ELF-1 (cell line): ENCODE results near the gene PRKCA.
A peak's percentile ranks its signal among the peaks of the same experiment; 100 is the strongest.

Experiments used
- DNase-seq: peaks from one replicate; pipeline ENCODE4 v3.0.0-alpha.2; 2016; ENCODE audit warnings: low read depth, low spot score

PRKCA gene

GRCh38 chr17:66834919-66835454 lies 532.6 kb downstream of the PRKCA start, which contains the start of gene CACNG5:
TSS of gene CACNG5 (plus strand) at chr17:66835117. CDS start at chr17:66877333, 42,216 bp downstream.
- DNase-seq = no peak

GRCh38 chr17:66835476-66835875 lies 533.1 kb downstream of the PRKCA start:
- DNase-seq = no peak

GRCh38 chr17:66836063-66837005 lies 533.9 kb downstream of the PRKCA start:
- no peak for DNase-seq

GRCh38 chr17:66837226-66837625 lies 534.8 kb downstream of the PRKCA start:
- no peak for DNase-seq

- no peak for DNase-seq
These were observed 535.7 kb downstream of the PRKCA start for GRCh38 chr17:66837885-66838665.

DNA sequence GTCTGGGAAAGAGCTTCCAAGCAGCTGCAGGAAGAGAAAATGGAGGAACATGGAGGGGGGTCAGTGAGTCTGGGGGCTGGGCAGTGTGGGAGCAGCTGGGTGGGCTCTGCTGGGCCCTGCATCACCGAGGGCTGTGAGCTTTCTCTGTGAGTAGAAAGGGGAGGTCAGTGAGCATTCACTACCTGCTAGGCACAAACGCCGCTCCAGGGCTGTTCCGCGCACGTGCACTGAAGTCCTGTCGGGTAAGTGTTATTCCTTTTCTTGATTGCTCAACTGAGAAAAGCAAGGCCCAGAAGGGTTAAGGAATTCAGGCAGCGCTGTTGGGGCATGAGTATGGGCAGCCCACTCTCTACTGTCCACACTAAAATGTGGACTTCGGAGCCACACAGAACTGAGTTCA lies 537.2 kb downstream of the PRKCA start:
- no peak for DNase-seq

DNA sequence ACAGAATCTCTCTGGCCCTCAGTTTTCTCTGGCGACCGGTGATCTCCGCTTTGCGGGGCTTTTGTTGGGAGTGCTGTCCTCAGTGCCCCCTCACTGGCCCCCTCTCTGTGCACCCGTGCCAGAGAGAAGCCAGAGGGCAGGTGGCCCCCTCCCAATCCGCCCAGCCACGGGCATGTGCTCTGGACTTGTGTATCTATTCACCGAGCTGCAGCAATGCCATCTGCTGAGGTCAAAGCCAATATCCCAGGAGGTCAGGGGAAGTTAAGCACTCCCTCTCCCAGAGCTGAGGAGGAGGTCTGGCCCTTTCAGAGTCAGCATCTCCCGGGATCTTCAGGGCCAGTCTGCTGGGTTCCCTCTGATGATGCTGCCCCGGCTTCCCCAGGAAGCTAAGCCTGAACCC lies 537.6 kb downstream of the PRKCA start:
- no peak for DNase-seq

DNA sequence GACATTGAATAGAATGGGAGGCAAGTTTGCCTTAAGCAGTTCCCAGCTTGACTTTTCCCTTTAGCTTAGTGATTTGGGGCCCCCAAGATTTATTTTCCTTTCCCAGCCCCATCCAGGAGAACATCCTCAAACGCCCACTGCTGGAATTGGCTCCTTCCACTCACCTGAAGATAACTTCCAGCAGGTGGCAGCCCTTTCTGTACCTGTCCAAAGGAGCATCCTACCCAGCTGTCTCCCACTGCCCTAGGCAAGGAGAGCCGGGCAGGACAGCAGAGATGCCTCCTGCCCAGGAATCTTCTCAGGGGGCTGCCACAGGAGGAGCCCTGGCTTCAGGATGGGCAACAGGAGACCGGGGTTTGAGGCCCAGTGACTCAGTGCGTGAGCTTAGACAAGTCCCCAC lies 538.9 kb downstream of the PRKCA start:
- DNase-seq = peak; percentile 25

- no peak for DNase-seq
These were observed 539.3 kb downstream of the PRKCA start for GRCh38 chr17:66841744-66842143.

GRCh38 chr17:66842505-66842904 lies 540.1 kb downstream of the PRKCA start:
- no peak for DNase-seq

DNA sequence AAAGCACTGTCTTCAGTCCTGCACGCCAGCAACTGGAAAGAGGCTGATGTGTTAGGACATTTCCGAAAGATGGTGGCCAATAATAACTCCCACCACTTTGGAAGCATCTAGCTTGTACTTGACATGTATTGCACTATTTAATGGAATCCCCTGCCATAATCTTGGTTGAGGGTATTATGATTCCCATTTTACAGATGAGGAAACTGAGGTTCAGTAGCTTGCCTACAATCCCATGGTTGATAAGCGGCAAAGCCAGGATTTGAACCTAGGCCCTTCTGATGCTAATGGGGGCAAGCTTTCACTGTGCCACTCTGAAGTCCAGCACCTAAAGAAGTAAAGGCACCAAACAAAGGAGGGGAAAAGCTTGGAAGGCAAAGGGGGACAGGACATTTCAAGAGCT lies 540.5 kb downstream of the PRKCA start:
- no peak for DNase-seq

DNA sequence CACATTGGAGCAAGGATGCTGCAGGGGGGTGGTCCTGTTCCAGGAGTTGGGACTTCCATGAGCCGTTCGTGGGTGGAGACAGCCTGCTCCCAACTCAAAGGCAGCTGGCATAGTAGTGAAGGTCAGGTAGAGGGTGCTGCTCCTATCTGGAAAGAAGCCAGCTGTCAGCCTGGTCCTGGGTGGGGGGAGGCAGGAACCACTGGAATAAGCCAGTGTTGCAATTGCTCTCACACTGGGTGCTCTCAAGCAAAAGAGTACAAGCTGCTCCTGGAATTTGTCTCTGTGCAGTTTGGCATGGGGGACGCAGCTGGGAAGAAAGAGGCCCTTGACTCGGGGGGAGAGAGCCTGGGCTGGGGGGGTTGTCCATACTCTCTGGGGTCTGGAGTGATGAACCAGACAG lies 541.2 kb downstream of the PRKCA start:
- no peak for DNase-seq

- no peak for DNase-seq
These were observed 545.3 kb downstream of the PRKCA start for GRCh38 chr17:66847704-66848103.

GRCh38 chr17:66848496-66848895 lies 546.1 kb downstream of the PRKCA start:
- DNase-seq = no peak

DNA sequence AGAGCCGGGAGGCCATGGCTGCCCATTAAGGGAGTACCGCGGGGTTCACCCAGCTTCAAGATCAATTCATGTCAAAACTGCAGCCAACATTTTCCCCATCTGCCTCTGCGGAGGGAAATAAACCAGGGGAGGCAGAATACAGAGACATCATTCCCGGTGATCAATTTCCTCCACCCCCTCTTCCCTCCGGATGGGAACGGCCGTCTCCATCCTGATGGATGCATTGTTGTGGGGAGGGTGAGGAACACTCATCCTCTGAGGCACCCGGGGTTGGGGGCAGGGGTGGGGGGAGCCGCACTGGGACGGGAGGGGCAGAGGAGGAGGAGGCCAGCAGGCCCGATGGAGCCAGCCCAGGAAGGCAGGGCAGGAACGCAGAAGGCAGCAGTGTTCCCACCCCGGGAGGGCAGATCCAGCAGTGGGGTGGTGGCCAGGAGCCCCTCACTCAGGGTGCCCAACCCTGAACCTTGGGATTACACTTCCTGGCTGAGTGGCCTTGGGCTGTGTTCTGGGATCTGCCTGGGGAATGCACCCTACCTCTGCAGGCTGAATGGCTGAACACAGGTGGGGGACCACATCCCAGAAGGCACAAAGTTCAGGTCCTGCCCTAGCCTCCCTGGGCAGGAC lies 546.7 kb downstream of the PRKCA start:
- DNase-seq = no peak

DNA sequence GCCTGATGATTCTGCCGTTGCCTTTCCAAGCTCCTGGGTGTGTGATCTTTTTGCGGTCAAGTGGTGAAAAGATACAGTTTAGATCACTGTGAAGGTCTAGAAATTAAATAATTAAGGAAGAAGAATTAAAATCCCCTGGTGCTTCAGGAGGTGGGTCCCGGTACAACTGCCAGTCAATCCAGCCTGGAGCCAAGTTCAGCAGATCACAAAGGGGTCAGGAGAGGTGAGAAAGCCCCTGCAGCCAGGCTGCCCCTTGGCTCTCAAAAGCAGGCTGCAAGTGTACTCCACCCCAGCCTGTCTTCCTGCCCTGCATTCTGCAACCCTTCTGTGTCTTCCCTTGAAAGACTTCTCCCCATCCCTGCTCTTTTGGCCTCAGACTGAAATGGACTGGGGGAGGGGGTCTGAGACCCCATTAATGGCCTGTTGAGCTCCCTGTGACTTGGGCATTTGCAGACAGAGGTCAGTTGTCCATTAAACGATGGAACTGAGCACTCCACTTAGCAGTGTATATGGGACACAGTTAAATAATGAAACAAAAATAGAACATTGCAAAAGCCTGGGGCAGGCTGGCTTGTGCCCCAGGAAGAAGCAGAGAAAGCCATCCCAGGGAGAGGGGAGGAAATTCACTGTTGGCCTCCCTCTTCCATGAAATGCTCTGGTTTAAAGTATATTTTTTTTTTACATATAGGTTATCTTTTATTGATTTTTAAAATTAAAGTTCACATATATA lies 547.6 kb downstream of the PRKCA start:
- DNase-seq = no peak

- DNase-seq = no peak
These were observed 548.3 kb downstream of the PRKCA start for GRCh38 chr17:66850692-66851091.

GRCh38 chr17:66855204-66855603 lies 552.8 kb downstream of the PRKCA start:
- peak; percentile 22 for DNase-seq

GRCh38 chr17:66858226-66859083 lies 556.0 kb downstream of the PRKCA start:
- DNase-seq = no peak

- DNase-seq = no peak
These were observed 556.9 kb downstream of the PRKCA start for GRCh38 chr17:66859353-66859752.
